ENCODE measurements around the gene PCSK2. TPM values are rescaled to one million over a fixed set of nuclear protein-coding genes. Genes with fewer than 3 reads are reported as not detected.

Gene PCSK2
- total RNA-seq, 1 donor from 2014 or later: 11.5 TPM

GRCh38 chr20:17460119-17460518 is 233.3 kb downstream of the PCSK2 start:
- Mint-ChIP-seq H3K4me3 (ENCODE audit: low read depth) (no peak overlapping the region), H3K4me1 (ENCODE audit: low read depth) (no peaks in the 10 kb centered on the region), H3K36me3 (ENCODE audit: insufficient read depth) (no peaks in the 10 kb centered on the region), H3K9me3 (ENCODE audit: low read depth) (no peaks in the 10 kb centered on the region), H3K27me3 (peaks cover 40% of the 10 kb centered on the region), H3K27ac (no peak overlapping the region)
- no peak for DNase-seq (ENCODE audit: low spot score, unreplicated experiment)
- TF ChIP-seq CTCF (IDR thresholded peaks at IDR 0.05; ENCODE audit: unreplicated experiment): no peak

- no peak for DNase-seq (ENCODE audit: low spot score, unreplicated experiment)
- Mint-ChIP-seq H3K27ac (no peak overlapping the region), H3K4me1 (ENCODE audit: low read depth) (no peaks in the 10 kb centered on the region), H3K4me3 (ENCODE audit: low read depth) (no peak overlapping the region), H3K9me3 (ENCODE audit: low read depth) (no peaks in the 10 kb centered on the region), H3K27me3 (peaks cover 30% of the 10 kb centered on the region), H3K36me3 (ENCODE audit: insufficient read depth) (no peaks in the 10 kb centered on the region)
- no peak for TF ChIP-seq CTCF (IDR thresholded peaks at IDR 0.05; ENCODE audit: unreplicated experiment)
Measured at GRCh38 chr20:17461941-17462340, 235.1 kb downstream of the PCSK2 start.

- no peaks in the 10 kb centered on the region for H3K9me3 Mint-ChIP-seq (ENCODE audit: low read depth)
- no peak overlapping the region for H3K4me3 Mint-ChIP-seq (ENCODE audit: low read depth)
- TF ChIP-seq CTCF (IDR thresholded peaks at IDR 0.05; ENCODE audit: unreplicated experiment): no peak
- H3K36me3 Mint-ChIP-seq (ENCODE audit: insufficient read depth): no peaks in the 10 kb centered on the region
- no peak overlapping the region for H3K27ac Mint-ChIP-seq
- peaks cover 19% of the 10 kb centered on the region for H3K27me3 Mint-ChIP-seq
- DNase-seq (ENCODE audit: low spot score, unreplicated experiment): no peak
- H3K4me1 Mint-ChIP-seq (ENCODE audit: low read depth): no peaks in the 10 kb centered on the region
Measured at GRCh38 chr20:17463711-17464110, 236.9 kb downstream of the PCSK2 start.

GRCh38 chr20:17465236-17465635 is 238.4 kb downstream of the PCSK2 start:
- DNase-seq (ENCODE audit: low spot score, unreplicated experiment): no peak
- Mint-ChIP-seq H3K27me3 (peaks cover 17% of the 10 kb centered on the region), H3K9me3 (ENCODE audit: low read depth) (no peaks in the 10 kb centered on the region), H3K4me3 (ENCODE audit: low read depth) (no peak overlapping the region), H3K27ac (no peak overlapping the region), H3K36me3 (ENCODE audit: insufficient read depth) (no peaks in the 10 kb centered on the region), H3K4me1 (ENCODE audit: low read depth) (no peaks in the 10 kb centered on the region)
- no peak for TF ChIP-seq CTCF (IDR thresholded peaks at IDR 0.05; ENCODE audit: unreplicated experiment)

- Mint-ChIP-seq H3K4me1 (ENCODE audit: low read depth) (no peaks in the 10 kb centered on the region), H3K9me3 (ENCODE audit: low read depth) (no peaks in the 10 kb centered on the region), H3K4me3 (ENCODE audit: low read depth) (no peak overlapping the region), H3K27ac (no peak overlapping the region), H3K27me3 (peaks cover 23% of the 10 kb centered on the region), H3K36me3 (ENCODE audit: insufficient read depth) (no peaks in the 10 kb centered on the region)
- no peak for DNase-seq (ENCODE audit: low spot score, unreplicated experiment)
- TF ChIP-seq CTCF (IDR thresholded peaks at IDR 0.05; ENCODE audit: unreplicated experiment): no peak
Measured at GRCh38 chr20:17466641-17467040, 239.8 kb downstream of the PCSK2 start.

Data from progenitor cell of endocrine pancreas (in vitro differentiated cells).